CD4-positive, alpha-beta T cell treated with Interferon gamma for 1 hour (primary cell): ENCODE data around the gene SOX5.
"Not testable (repeated sequence)": the region's sequence is repeated elsewhere in the genome, so short reads cannot be mapped to it uniquely, and the experiment has no call there.

Experiments
- DNase-seq: peaks from one replicate; pipeline ENCODE4 v3.0.0-alpha.2; 2020

The SOX5 gene

DNA sequence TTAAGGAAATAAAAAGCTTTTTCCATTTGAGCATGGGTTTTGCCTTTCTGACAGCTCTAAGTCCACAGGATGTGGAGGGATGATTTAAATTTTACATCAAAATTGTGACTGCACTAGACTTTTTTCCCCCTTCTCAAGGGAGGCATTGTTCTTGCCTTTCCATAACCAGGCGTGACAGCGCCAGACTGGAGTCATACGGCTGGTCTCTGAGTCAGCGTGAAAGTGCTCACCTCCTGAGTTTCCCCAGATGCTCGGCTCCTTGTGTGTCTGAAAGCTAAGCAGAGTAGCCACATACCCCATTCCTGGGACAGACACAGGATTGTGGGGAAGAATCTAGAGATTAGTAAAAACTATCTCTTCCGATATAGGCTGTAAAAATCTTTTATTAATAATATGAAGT is 43.1 kb downstream of the SOX5 start:
- no peak for DNase-seq

DNA sequence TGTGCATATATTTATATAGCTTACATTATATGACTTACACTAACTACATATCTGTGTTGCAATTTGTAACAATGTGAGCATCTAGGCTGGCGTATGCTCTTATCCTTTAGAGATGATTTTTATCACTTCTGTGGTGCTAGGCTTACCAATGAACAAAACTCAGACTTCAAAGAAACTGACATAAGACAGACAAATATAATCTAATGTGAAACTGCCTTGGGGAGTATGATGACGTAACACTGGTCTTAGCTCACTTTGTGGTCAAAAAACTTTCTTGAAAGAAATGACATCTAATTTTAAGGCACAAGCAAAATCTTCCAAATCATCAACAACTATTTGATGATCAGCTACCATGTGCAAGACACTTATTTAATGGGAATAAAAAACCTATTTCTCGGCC is 50.0 kb downstream of the SOX5 start:
- DNase-seq: no peak

- no peak for DNase-seq
These were observed 51.3 kb downstream of the SOX5 start for GRCh38 chr12:23898121-23898520.

DNA sequence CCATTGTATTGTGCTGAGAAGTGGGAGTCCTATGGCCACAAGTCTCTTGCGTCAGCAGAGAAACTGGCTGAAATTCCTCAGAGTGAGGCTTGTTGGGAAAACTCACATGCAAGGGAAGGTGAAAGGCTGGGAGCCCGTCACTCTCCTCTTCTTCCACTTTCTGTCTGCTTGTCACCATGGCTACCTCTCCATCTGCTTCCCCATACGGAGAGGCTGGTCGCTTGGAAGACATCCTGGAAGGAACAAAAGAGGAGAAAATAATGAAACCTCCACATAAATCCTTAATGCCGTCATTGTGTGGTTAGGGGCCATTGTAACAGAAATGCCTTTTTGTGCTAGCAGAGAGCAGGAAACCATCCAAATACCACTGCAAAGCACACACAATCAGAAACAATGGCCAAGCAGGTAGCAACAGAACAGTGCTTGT is 53.7 kb downstream of the SOX5 start:
- no peak for DNase-seq

- no peak for DNase-seq
These were observed 55.9 kb downstream of the SOX5 start for GRCh38 chr12:23893611-23894010.

DNA sequence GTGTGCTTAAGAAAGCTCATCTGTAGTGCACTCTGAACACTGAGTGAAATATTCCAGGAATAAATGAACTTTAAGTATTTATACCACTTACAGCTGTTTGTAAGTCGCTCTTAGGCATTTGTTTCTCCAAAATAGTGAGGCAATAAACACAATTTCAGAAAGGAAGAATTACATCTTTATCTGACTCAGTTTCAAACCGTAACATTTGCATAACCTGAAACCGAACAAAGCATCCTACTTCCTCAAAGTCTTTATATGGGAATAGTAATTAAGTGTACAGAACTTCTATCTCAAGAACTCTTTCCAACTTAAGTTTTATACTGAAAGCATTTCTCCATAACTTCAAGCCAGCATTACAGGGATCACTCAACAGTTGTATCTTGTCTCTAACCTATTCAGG is 58.4 kb downstream of the SOX5 start:
- DNase-seq: no peak

DNA sequence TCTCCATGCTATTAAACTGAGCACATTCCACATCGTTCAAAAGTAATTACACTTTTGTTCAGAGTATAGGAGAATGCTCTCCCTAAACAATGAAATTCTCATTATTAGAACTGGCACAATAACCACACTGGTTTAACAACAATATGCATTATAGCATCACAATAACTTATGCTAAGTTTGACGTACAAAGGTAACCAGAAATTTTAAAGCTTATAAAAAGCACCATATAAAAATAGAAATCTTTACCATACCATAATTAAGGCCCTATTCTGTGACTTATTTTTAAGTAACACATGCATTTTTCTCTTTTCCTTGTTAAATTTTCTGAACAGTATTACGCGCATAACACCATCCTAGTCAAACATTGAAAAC is 60.4 kb downstream of the SOX5 start:
- no peak for DNase-seq

DNA sequence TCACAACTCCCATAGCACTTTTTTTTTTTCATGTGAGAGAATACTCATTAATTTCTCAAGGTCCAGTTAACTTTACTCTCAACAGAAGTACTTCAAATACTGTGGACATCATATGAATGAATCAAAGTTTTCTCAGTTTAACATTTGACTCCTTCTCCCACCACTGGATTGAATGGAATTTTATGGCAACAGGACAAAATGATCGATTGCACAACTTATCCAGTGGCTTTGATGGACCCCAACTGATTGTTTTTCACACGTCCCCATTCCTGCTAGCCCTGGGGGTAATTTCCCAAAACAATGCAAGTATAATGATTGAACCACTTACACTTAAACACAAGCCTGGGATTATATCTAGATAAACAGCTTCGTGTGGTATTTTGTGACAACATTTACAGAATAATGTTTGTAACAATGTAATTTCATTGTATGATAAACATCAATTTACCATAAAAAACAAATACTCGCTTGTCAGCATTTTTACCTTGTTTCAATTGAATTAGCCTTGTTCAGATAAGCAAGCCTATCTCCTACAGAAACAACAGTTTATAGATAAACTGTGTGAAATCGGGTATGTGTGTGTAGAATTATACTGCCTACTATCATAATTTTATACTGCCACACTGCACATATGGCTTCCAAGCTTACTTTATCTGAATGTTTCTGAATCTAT is 60.9 kb downstream of the SOX5 start:
- no peak for DNase-seq

DNA sequence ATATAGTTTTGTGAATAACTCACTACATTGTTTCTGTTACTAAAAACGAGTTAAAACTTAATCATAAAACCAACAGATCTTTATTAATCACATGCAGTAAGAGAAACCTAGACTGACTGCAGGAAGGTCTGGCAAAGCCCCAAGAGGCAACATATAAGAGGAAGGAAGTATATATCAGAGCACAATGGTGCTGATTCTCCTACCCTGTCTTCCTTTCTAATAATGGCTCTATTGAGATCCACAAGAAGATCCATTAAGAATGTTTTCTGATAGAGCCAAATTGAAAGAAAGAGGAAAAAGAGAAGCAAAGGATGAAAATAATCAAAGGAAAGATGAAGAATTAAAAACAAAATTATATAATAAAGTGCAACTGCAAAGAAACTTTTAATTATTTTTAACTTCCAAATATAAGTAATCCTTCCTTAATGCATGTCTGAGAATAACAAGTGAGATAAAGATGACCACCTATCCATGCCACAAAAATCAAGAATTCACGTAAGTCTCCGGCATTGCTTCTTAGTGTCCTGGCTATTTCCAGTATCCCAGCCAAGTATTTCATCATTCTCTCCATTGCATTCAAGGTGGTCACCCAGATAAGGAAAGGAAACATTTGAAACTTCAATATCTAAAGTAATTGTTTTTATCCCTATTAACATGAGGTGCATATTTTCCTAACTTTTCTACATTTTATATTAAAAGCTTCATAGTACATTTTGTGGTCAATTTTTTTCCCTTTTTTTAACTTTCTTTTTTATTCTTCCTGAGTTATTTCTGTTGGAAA is 62.2 kb downstream of the SOX5 start:
- no peak for DNase-seq

DNA sequence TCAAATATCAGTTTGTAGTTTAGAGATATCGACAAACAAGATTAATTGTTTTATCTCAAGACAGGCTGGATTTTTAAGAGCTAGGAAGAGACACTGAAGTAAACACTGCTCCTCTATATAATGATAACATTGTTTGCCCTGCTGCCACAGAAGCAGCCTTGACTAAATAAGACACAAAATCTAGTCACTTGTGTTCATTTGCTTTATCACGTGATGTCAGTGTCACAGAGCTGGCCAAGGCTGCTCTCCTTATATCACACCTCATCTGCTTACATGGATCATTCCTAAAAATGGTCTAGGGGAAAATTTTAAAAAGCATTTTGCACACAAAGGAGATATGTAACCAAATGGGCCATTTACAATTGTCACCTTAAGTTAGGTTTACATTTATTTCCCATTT is 64.1 kb downstream of the SOX5 start:
- no peak for DNase-seq

DNA sequence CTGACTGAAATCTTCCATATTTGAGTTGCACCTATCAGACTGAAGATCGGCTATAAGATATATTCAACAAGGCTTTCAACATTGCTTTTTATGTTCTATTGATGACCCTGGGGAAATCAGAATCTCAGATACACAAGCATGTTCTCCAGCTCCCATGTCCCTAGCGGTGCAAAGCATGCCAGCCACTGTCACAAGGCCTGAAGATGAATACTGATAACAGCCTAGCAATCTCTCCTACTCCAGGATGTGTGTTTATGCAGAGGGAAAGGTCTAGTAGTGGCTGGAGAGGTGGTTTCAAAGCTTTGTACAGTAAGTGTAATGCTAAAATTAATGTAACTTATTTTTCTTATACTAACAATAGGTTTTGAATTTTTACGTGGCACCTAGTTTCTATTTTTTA is 64.6 kb downstream of the SOX5 start:
- no peak for DNase-seq

DNA sequence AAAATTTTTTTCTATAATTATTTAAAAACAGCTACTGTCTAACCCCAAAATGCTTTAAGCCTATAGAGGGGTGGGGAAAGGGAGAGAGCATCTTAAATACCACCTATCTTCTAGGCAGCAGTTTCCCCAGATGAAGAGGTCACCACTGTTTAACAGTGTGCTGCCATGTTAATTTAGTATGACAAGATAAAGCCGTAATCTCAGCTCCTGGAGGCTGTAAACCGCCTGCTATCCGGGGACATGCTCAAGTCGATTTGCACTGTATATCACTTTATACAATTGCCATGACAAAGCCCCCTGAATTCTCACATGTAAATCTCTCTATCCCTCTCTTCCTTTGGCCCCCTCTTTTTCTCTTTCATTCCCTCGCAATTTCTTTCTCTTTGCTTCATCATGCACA is 68.5 kb downstream of the SOX5 start:
- no peak for DNase-seq

GRCh38 chr12:23876618-23877017 is 72.9 kb downstream of the SOX5 start:
- not testable (repeated sequence) for DNase-seq

- no peak for DNase-seq
These were observed 81.7 kb downstream of the SOX5 start for GRCh38 chr12:23867794-23868193.

- no peak for DNase-seq
These were observed 86.8 kb downstream of the SOX5 start for GRCh38 chr12:23862701-23863100.

DNA sequence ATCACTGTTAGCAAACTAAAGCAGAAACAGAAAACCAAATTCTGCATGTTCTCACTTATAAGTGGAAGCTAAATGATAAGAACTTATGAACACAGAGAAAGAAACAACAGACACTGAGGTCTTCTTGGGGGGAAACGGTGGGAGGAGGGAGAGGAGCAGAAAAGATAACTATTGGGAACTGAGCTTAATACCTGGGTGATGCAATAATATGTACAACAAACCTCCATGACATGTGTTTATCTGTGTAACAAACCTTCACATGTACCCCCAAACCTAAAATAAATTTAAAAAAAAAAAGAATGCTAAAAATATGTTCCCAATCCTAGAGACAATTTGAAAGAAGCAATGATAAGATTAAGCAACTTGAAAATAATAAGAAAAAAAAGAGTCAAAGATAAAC is 89.5 kb downstream of the SOX5 start:
- no peak for DNase-seq

GRCh38 chr12:23857178-23857577 is 92.3 kb downstream of the SOX5 start:
- no peak for DNase-seq

GRCh38 chr12:23855813-23856212 is 93.7 kb downstream of the SOX5 start:
- DNase-seq: no peak

DNA sequence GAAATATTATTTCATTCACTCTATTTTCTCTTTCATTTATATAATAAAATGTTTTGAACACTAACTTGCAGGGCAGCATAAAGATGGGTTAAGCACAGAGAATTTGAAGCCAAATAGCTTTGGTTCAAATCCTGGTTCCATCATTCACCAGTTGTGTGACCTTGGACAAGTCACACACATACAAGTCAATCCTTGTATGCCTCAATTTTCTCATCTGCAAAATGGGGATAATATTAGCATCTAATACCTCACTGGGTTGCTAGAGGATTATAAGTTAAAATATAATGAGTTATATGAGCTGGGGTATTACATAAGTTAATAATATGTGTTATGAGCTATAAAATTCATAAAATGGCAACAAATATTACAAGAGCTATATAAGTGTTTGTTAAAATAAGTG is 94.9 kb downstream of the SOX5 start:
- DNase-seq: no peak

GRCh38 chr12:23853640-23854039 is 95.8 kb downstream of the SOX5 start:
- DNase-seq: no peak

DNA sequence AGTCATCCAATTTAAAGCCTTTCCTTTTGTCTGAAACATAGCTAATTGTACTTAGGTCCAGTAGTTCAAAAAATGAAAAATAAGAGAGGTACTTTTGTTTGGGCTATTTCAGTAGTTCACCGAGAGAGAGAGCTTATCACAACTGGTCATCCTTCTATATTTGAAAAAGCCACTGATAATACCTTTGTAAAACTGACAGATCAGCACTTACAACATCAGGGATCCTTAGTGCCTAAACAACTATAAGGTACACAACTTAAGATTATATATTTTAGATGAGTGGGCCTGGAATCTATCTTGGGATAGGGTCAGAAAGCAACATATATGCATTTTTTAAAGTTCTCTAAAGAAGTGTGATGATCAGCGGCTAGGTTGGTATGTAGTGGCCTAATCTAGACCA is 97.9 kb downstream of the SOX5 start:
- DNase-seq: no peak

DNA sequence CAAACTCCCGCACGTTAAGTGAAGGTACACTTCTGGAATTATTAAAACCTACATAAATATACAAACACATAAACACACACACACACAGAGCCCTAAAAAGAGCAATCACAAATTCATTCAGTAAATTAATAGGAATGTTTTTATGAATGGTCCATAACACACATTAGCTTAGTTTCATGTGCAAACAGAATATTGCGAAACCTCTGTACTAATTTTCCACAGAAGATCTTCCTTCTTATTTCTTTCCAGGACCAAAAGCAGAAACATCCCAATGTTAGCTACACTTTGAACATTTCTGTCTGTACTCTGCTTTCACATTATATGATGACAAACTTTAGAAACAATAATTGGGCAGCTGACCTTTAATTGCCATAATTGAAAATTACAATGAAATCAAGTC is 101.6 kb downstream of the SOX5 start:
- DNase-seq: no peak

DNA sequence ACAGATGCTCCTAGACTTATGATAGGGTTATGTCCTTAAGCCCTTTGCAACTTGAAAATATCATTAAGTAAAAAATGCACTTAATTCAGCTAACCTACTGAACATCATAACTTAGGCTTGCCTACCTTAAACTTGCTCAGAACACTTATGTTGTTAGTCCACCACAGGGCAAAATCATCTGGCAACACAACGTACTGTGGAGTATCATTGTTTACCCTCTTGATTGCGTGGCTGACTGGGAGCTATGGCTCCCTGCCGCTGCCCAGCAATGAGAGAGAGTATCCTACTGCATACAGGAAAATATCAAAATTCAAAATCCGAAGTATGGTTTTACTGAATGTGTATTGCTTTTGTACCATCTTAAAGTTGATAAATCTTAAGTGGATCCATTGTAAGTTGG is 105.5 kb downstream of the SOX5 start:
- no peak for DNase-seq

- no peak for DNase-seq
These were observed 115.4 kb downstream of the SOX5 start for GRCh38 chr12:23834076-23834475.

DNA sequence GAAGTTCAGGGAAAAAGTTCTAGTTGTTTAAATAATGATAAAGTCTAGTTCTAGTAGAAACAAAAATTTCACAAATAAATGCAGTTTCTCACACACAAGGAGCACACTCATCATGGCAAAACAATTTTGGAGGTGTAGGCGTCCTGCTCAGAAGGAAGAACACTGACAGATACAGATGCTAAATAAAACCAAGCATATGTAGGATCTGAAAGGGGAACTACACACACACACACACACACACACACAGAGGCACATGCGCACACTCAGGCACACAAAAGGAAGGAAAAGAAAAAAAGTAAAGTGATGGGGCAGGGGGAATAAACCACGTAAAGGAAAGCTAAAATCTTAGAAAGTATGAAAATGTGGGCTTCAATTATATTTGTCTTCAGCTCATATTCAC is 117.7 kb downstream of the SOX5 start:
- DNase-seq: no peak
